A549 treated with DMSO at 1 μM for 4 hours (cell line): ENCODE measurements around the gene IFNA5. TPM values are rescaled to one million over a fixed set of nuclear protein-coding genes. Genes with fewer than 3 reads are reported as not detected.

ENCODE experiments used
- total RNA-seq: library from RNA; stranded (reverse); fragments of 200-300 nt; extraction: Qiagen RNA extraction; gene quantifications from 5 replicates; pipeline ENCODE4 v1.2.3, GENCODE V29; 2022; ENCODE audit warnings: low read depth

IFNA5 gene
- total RNA-seq: not detected in 5 replicates

GRCh38 chr9:21305213-21305612 is at the start of gene IFNA5:
Gene IFNA5, minus strand, starts transcription at chr9:21305313. Its CDS starts 57 bp downstream, at chr9:21305256.

GRCh38 chr9:21350787-21351186 is 45.7 kb upstream of the IFNA5 start, which contains the start of gene IFNA6:
Gene IFNA6, minus strand, starts transcription at chr9:21350887. Its CDS starts 0 bp downstream, at chr9:21350887.

GRCh38 chr9:21334701-21335632 is 29.9 kb upstream of the IFNA5 start, which contains the start of gene KLHL9:
Gene KLHL9, minus strand, starts transcription at chr9:21335404. Its CDS starts 545 bp downstream, at chr9:21334859.

Other genes starting within 250 kb of the IFNA5 start
- not detected in 5 replicates for gene IFNB1, start 227.4 kb downstream of the IFNA5 start, total RNA-seq
- gene IFNW1, start 163.5 kb downstream of the IFNA5 start, total RNA-seq: not detected in 5 replicates
- not detected in 5 replicates for gene IFNA21, start 138.7 kb downstream of the IFNA5 start, total RNA-seq
- not detected in 5 replicates for gene IFNA4, start 117.7 kb downstream of the IFNA5 start, total RNA-seq
- not detected in 5 replicates for gene IFNA7, start 103.1 kb downstream of the IFNA5 start, total RNA-seq
- gene IFNA10, start 98.2 kb downstream of the IFNA5 start, total RNA-seq: not detected in 5 replicates
- gene IFNA16, start 88.0 kb downstream of the IFNA5 start, total RNA-seq: not detected in 5 replicates
- gene IFNA17, start 77.1 kb downstream of the IFNA5 start, total RNA-seq: not detected in 5 replicates
- gene IFNA14, start 65.3 kb downstream of the IFNA5 start, total RNA-seq: not detected in 5 replicates
- gene KLHL9, start 30.1 kb upstream of the IFNA5 start, total RNA-seq: 15.0 to 20.4 TPM (median 17.7 TPM) in 5 replicates
- gene IFNA6, start 45.6 kb upstream of the IFNA5 start, total RNA-seq: not detected in 5 replicates
- gene IFNA13, start 62.7 kb upstream of the IFNA5 start, total RNA-seq: not detected in 5 replicates
- not detected in 5 replicates for gene IFNA2, start 80.1 kb upstream of the IFNA5 start, total RNA-seq
- gene IFNA8, start 103.8 kb upstream of the IFNA5 start, total RNA-seq: not detected in 5 replicates
- gene IFNA1, start 135.1 kb upstream of the IFNA5 start, total RNA-seq: not detected in 5 replicates
- gene IFNE, start 177.0 kb upstream of the IFNA5 start, total RNA-seq: 1.5 to 2.8 TPM (median 2.2 TPM) in 5 replicates